NB4 (cell line): ENCODE data around the gene CLMP.

Experiments used
- CTCF ChIP-seq: IDR thresholded peaks from one replicate; pipeline ENCODE4 v1.5.1; 2012; ENCODE audit warnings: low read depth, low read length
- MAX ChIP-seq: IDR thresholded peaks from 2 replicates; pipeline ENCODE4 v1.6.1; 2011; ENCODE audit warnings: low read depth, low read length
- POLR2A ChIP-seq: IDR thresholded peaks from 2 replicates; pipeline ENCODE4 v1.6.1; 2011; ENCODE audit warnings: mild to moderate bottlenecking; ENCODE audit not compliant: insufficient read length; ENCODE audit errors: extremely low read depth

GRCh38 chr11:123069908-123070821 lies 124.9 kb downstream of the CLMP start:
- TF ChIP-seq CTCF, result no peak
- TF ChIP-seq POLR2A, result no peak
- no peak for TF ChIP-seq MAX
